DMS53 treated with DMSO at 0.1 percent for 48 hours (cell line): ENCODE results near the gene EGFL7.

ENCODE experiments used
- DNase-seq: peaks from one replicate; lab custom pipeline; 2025; ENCODE audit not compliant: unreplicated experiment; lab: John Stamatoyannopoulos, UW

Gene EGFL7

DNA sequence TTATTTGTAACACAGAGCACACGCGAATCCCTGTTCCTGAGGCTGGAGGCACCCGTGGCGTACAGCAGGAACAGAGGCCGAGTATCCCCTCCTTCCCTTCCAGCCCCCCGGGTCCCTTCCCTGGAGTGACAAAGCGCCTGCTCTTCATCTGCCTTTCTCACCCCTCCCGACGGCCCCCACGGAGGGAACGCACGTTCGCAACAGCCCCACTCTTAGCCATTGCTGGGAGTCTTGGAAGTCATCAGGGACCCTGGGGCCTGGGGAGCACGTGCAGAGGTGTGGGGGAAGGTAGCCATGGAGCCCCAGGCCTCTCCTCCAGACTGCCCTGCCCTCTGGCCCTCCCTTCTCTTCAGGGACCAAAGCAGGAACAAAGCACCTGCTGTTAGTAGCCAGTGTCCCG, 22.1 kb downstream of the EGFL7 start:
- no peak for DNase-seq

GRCh38 chr9:136685216-136685615, 22.5 kb downstream of the EGFL7 start:
- DNase-seq: no peak

GRCh38 chr9:136685790-136686533, 23.2 kb downstream of the EGFL7 start:
- no peak for DNase-seq

GRCh38 chr9:136686534-136686793, 23.7 kb downstream of the EGFL7 start:
- DNase-seq: no peak

DNA sequence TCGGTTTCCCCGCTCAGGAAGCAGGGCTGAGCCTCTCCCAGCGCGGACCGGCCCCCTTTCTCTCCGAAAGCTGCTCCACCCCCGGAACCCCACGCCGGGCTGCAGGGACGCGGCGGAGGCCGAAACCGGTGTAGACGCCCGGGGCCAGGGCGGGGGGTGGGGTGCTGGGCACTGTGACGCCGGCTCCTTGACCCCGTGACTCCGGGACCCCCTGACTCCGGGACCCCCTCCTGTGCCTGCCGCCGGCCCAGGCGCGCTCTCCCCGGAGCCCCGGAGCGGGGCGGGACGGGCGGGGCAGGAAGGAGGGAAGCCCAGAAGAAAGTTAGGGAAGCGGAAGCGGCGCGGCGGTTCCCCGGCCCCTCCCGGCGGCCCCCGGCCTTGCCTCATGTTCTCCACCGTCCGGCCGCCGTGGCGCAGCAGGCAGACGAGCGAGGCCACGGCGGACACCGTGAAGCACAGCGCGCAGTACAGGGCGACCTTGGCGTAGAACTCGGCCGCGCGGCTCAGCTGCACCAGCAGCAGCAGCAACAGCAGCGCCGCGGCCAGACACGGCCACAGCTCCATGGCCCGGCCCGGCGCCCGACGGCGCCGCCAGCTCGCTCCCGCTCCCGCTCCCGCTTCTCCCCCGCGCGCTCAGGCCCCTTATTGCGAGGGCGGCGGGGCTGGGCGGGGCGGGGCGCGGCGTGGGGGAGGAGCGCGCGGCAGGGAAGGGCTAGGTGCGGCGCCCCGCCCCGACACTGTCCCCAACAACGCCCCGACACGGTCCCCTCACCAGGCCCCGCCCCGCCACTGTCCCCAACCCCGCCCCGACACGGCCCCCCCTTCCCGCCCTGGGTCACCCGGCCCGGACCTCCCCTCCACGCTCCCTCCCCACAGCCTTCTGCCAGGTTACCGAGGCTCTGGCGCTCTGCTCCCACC, 24.3 kb downstream of the EGFL7 start, which contains the start of gene AGPAT2:
Gene AGPAT2, minus strand, starts transcription at position 664 of the 918 bp plus-strand sequence. Its CDS starts 100 bp downstream, at position 564.
- DNase-seq: peak; percentile 67

DNA sequence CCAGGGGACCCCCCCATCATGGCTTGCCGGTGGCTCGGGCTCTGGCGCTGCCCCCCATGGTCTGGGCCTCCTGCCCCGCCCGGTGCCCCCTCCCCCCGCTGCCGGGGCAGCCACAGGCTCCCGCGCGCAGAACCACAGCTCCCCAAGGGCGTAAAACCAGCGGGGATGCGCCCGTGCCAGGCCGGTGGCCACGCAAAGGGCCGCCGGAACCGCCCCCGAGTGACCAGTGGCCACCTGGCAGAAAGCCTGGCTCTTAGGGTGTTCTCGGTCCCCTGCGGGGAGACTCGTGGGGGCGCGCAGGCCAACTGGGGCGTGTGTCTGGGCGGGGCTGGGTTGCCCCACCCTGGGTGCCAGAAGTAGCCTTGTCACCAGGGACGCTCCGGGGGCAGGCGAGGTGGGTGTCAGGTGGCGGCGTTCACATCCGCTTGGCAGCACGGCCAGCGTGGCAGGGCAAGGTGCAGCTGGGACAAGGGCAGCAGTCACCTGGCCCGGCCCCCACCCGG, 25.1 kb downstream of the EGFL7 start:
- peak; percentile 56 for DNase-seq

- peak; percentile 52 for DNase-seq
These were observed 25.8 kb downstream of the EGFL7 start for GRCh38 chr9:136688274-136689107.

DNA sequence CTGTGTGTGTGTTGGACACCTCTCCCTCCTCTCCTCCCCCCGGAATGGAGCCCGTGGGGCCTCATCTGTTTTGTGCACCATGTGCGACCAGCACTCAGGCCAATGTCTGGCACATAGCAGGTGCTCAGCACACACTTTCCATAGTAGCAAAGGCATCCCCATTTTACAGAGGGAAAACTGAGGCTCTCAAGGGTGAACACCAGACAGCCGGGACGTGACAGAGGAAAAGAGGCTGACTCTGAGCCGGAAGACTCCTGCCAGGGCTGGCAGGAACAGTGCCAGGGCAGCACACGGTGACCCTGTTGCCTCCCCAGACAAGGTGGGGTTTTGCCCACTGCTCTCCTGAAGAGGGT, 26.4 kb downstream of the EGFL7 start:
- no peak for DNase-seq

DNA sequence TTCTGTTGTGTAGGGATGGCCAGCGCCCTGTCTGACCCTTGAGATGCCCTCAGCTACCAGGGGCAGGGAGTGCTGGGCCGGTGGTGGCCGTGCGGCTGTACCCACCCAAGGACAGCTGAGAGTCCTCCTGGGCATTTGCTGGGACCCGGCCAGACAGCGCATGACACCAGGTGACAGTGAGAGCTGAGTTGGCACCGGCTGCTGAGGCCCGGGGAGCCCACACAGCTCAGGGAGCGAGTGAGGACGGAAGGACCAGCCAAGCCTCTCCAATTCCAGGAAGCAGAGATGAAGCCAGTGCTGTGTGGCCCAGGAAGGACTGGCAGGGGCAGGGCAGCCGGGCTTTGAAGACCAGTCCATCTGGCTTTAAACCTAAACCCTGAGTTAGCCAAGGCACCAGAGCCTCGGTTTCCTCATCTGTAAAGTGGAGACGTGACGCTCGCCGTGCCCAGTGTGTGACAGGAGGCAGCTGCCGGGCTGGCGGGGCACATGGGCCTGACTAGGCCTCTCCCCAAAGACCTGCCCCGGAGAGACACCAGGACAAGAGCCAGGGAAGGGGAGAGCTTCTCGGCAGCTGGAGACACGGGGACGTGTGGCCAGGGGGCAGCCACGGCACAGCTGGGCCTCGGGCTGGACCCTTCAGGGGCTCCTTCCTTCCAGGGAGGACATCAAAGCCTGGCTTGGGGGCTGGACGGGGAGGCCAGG, 27.5 kb downstream of the EGFL7 start:
- DNase-seq: no peak

DNA sequence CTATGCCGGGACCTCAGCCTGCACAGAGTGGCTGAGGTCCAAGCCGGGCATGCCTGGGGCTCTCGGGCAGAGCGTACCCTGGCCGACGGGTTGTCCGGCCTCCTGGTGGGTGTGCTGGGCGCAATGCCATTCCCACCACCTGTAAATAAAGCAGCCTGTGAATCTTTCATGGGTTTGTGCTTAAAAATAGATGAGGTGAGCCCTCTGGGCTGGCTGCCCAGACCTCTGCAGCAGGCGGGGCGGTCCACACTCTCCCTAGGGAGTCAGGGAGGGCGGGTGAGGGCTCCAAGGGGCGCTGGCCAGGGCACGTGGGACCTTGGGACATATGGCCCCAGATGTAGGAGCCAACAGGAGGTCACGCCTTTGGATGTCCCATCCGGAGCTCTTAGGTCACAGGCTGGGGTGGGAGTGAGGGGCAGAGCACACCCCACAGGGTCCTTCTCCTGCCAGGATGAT, 28.1 kb downstream of the EGFL7 start:
- DNase-seq: no peak

DNA sequence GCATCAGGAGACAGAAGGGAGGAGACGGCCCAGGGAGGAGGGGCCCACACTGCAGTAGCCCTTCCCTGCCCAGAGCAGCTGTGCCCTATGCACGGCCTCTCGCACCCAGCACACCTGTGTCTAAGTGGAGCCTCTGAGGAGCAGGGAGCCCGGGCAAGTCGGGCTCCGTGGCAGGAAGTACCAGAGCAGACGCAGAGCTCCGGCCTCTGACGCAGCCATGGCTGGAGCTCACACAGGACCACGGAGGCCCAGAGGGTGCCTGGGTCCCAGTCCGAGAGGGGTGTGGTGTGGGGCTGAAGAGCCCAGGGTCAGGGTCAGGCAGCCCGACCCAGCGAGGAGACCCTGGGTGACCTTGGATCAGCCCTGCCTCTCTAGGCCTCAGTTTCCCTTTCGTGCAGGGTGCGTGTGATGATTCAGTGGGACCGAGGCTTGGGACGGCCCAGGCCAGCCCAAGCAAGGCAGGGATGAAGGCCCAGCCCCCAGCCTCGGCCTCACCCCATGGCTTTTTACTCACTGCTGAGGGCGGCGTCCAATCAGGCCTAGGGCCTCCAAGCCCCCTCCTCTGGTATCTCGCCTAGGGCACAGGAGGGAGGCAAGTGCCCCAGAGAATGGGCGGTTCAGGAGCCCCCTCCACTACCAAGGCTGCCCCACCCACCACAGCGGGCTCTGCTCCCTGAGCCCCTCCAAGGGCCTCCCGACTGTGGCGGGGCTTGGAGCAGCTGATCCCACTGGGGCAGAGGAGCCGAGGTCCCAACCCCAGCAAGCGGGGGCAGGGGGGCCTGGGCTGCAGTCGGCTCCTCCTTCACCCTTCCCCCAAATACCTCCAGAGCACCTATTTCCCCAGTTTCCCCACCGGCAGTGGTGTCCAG, 28.8 kb downstream of the EGFL7 start:
- DNase-seq: peak; percentile 88

DNA sequence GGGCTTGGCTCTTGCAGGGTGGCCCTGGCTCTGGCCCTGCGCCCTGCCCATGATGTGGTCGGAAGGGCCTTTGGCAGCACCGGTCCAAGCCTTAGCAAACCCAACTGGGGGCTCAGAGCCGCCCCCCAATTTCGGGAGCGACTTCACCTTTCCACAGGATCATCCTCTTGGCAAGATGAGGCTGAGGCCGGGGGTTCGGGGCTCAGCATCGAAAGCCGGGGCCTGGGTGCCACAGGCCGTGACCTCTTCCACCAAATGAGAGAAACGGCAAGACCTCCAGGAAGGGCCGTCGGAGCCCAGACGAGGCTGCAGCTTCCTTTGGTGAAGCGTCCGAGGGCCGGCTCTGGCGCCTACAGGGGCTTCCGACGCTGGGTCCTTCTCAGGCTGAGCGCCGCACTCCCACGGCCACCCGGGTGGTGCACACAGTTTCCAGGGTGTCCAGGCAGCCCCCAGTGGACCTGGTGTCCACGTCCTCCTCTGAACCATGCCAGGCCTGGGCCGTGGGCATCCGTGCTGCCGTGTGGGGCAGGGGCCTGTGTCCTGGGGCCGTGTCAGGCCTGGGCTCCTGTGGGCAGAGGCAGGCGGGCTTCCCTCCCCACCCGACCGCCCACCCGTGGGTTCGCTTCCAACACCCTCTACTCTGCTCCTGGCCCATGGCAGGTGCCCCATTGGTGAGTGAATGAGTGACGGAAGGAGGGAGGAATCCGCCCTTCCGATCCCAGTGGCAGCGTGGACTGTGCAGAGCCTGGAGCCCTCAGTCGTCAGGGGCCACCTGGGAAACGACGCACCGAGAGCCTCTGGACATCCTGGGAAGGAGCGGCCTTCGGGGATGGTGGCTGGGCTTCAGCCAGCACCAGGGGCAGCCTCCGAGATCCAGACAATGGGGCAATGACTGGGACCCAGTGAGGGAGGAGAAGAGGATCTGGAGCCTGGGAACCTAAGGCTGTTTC, 29.7 kb downstream of the EGFL7 start:
- no peak for DNase-seq

DNA sequence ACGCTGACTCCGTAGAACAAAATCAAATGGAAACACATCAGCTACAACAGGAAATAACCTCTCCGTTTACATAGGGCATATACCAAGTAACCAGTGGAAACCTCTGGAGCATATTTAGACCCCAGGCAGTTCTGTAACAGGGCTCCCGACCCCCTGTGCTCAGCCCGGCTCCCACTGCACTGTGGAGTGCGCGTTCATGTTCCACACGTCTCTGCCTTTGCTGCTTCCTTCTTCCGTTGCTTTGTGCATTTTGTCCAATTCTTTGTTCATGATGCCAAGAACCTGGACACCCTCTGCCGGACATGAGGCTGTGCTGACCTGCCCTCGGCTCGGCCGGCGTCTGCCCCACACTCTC, 30.4 kb downstream of the EGFL7 start:
- no peak for DNase-seq

DNA sequence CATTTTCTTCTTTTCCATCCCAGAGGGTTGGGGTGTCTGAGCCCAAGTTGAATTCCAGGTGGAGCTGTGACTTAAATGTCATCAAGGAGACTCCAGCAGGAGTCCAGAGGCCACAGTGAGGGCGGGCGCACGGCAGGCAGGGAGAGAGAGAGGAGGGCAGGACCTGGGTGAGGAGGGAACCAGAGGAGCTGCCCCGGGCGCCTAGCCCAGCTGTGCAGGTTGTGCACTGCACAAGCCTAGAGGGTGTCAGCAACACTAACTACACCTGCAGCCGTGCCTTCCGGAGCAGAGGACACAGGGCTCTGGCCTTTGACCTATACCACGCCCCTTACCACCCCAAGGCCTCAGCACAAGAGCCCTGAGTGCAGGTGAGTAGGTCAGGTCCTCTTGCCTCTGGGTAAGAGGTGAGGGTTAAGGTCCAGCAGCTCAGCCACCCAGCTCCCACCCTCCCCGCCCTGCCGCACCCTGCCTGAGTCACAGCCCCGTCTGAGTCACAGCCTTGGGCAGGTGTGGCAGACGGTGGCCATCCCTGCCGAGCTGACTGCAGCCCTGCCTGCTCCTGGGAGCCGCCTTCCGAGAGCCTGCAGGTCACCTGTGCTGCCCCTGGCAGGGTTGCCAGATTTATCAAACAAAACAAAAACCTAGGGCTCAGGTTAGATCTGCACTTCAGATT, 30.9 kb downstream of the EGFL7 start:
- peak; percentile 79 for DNase-seq

DNA sequence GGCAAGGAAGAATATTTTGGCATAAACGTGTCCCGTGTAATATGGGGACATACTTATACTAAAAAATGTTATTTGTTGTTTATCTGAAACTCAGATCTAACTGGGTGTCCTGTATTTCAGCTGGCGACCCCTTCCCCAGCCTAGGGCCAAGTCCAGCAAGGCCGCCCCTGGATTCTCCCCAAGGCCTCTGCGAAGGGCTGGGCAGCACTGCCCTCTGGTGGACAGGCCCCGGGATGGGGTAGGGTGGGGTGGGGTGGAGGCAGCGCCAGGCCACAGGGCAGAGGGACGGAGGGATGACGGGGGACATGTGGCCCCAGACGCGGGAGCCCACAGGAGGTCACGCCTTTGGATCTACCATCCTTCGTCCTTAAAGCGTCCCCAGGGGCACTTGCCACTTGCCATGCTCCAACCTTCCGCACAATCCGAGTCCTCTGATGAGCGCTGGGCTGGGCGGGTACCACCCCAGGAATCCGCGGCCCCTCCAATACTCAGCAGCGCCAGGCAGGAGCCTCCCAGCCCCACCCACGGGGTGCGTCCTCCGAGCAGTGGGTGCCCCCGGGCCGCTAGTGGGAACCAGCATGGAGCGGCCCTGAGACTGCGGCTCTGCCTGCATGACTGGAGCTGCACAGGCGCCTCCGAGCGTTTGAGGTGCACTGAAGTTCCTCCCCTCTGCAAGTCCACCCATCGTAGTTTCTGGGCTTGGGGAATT, 31.6 kb downstream of the EGFL7 start:
- peak; percentile 79 for DNase-seq

- no peak for DNase-seq
These were observed 32.1 kb downstream of the EGFL7 start for GRCh38 chr9:136694872-136695247.

DNA sequence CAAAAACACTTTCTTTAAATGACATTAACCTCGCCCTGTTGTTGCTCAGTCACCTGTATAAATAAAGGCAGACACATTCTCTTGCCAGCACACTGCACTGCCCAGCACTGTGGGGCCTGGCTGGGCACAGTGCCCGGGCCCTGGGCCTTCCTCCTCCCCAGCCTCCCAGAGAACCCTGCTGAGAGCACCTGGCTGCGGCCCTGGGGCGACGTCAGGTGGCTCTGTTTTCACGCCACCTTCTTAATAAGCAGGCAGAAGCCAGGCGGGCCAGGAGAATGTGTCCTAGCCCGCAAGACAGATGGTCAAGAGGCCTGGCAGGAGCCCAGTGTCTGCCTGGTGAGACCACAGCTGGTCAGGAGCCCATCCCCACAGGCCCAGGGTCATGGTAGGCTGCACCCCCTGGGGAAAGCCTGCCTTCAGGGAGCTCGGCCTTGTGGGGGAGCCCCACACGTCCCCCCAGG, 32.7 kb downstream of the EGFL7 start:
- peak; percentile 89 for DNase-seq
